ENCODE results near the gene PVALB. TPM values are rescaled to one million over a fixed set of nuclear protein-coding genes. Genes with fewer than 3 reads are reported as not detected.
A peak's percentile ranks its signal among the peaks of the same experiment; 100 is the strongest.

The PVALB gene
- total and polyA plus RNA-seq, 9 of the 15 experiments (the other 6 are each of a cell fraction or from before 2014, with no cell fraction given) = not detected

GRCh38 chr22:36775964-36776669 is 40.7 kb downstream of the PVALB start, which contains the start of gene IFT27 (continued):
- TF ChIP-seq ZBTB43 (CRISPR knock-in tag; IDR thresholded peaks at IDR 0.05) (no peak), ELF1 (tag; IDR thresholded peaks at IDR 0.05) (no peak), MTA1 (IDR thresholded peaks at IDR 0.05; ENCODE audit: borderline replicate concordance) (no peak), VEZF1 (CRISPR knock-in tag; IDR thresholded peaks at IDR 0.05) (peak; percentile 83), HNRNPK (IDR thresholded peaks at IDR 0.05; ENCODE audit: low read depth, low read length, poor library complexity, severe bottlenecking) (no peak), POLR2A (conservative IDR thresholded peaks at IDR 0.05) (no peak), TCFL5 (CRISPR knock-in tag; conservative IDR thresholded peaks at IDR 0.05) (no peak), HLTF (IDR thresholded peaks at IDR 0.05) (no peak), ZNF146 (CRISPR knock-in tag; IDR thresholded peaks at IDR 0.05; ENCODE audit: unreplicated experiment) (no peak), SMAD3 (CRISPR knock-in tag; conservative IDR thresholded peaks at IDR 0.05) (no peak), TAF1 (IDR thresholded peaks at IDR 0.05; ENCODE audit: control insufficient read depth, extremely low read depth, insufficient read depth, low read length, severe bottlenecking) (no peak), GABPB2 (CRISPR knock-in tag; conservative IDR thresholded peaks at IDR 0.05) (no peak), ZNF398 (CRISPR knock-in tag; IDR thresholded peaks at IDR 0.05) (no peak), ZNF12 (CRISPR knock-in tag; IDR thresholded peaks at IDR 0.05) (no peak), CUX1 (CRISPR knock-in tag; IDR thresholded peaks at IDR 0.05) (no peak), FOS (IDR thresholded peaks at IDR 0.05; ENCODE audit: extremely low read depth, insufficient read length) (peak; percentile 86)
- TF ChIP-seq, protein P1, sequence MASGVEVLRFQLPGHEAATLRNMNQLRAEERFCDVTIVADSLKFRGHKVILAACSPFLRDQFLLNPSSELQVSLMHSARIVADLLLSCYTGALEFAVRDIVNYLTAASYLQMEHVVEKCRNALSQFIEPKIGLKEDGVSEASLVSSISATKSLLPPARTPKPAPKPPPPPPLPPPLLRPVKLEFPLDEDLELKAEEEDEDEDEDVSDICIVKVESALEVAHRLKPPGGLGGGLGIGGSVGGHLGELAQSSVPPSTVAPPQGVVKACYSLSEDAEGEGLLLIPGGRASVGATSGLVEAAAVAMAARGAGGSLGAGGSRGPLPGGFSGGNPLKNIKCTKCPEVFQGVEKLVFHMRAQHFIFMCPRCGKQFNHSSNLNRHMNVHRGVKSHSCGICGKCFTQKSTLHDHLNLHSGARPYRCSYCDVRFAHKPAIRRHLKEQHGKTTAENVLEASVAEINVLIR (CRISPR knock-in tag; IDR thresholded peaks at IDR 0.05) = 0 out of 2 replicates have a peak, but pooled peaks have one; percentile 37

Data from K562 (cell line).